HL-60 (cell line): ENCODE results near the gene MAPK10.

Experiments used
- CTCF ChIP-seq: IDR thresholded peaks from one replicate; pipeline ENCODE4 v1.5.1; 2011; ENCODE audit warnings: low read length, control low read depth, inconsistent platforms; ENCODE audit not compliant: insufficient read depth
- GABPA ChIP-seq: IDR thresholded peaks from 2 replicates; pipeline ENCODE4 v1.6.1; 2012; ENCODE audit warnings: low read depth
- POLR2AphosphoS5 ChIP-seq: IDR thresholded peaks from 2 replicates; pipeline ENCODE4 v1.6.1; 2012; ENCODE audit warnings: low read depth
- REST ChIP-seq: IDR thresholded peaks from 2 replicates; pipeline ENCODE4 v1.6.1; 2012; ENCODE audit warnings: low read depth; ENCODE audit not compliant: insufficient replicate concordance
- SPI1 ChIP-seq: IDR thresholded peaks from 2 replicates; pipeline ENCODE4 v1.6.1; 2012; ENCODE audit warnings: low read depth, mild to moderate bottlenecking, borderline replicate concordance

- TF ChIP-seq POLR2AphosphoS5 (no peak), CTCF (no peak), SPI1 (no peak), REST (no peak), GABPA (no peak)
These were observed 340.5 kb downstream of the MAPK10 start for GRCh38 chr4:86019362-86019761.
